Kidney (tissue), 14 donors: Measurements from ENCODE around the gene BMP8B. TPM values are rescaled to one million over a fixed set of nuclear protein-coding genes. Genes with fewer than 3 reads are reported as not detected.

Experiments used
- DNase-seq, 5 donors: peaks; one replicate each; pipeline ENCODE4 v3.0.0-alpha.2; 2013 to 2020
- FAIRE-seq: peaks from 2 replicates; lab custom pipeline; 2012; peaks lifted over from hg19 to GRCh38; lab: Jason Lieb, UNC
- H3K27ac ChIP-seq, 2 donors: one replicate each; pipeline ENCODE4 v1.7.0; 2013; ENCODE audit warnings: low read depth in 2 of 2, low read length in 2 of 2, inconsistent platforms in 1 of 2
- H3K27me3 ChIP-seq: one replicate; pipeline ENCODE4 v1.7.1; 2013; ENCODE audit warnings: low read length, inconsistent platforms; ENCODE audit not compliant: control insufficient read depth, insufficient read depth
- H3K36me3 ChIP-seq, 3 donors: one replicate each; pipeline versions ENCODE4 v1.7.0 to v1.7.1; 2013; ENCODE audit warnings: low read length in 3 of 3, control low read depth in 1 of 3, inconsistent platforms in 1 of 3; ENCODE audit not compliant: insufficient read depth in 3 of 3, control insufficient read depth in 2 of 3
- H3K4me1 ChIP-seq, 3 donors: one replicate each; pipeline versions ENCODE4 v1.7.0 to v1.7.1; 2013; ENCODE audit warnings: low read length in 3 of 3, inconsistent platforms in 1 of 3, low read depth in 1 of 3; ENCODE audit not compliant: control insufficient read depth in 2 of 3, insufficient read depth in 2 of 3
- H3K4me3 ChIP-seq, 3 donors: one replicate each; pipeline versions ENCODE4 v1.7.0 to v1.8.1; 2013; ENCODE audit warnings: low read length in 3 of 3, control low read depth in 1 of 3, inconsistent platforms in 1 of 3
- H3K9ac ChIP-seq, 3 donors: one replicate each; pipeline versions ENCODE4 v1.7.0 to v1.7.1; 2013; ENCODE audit warnings: low read length in 3 of 3, control low read depth in 1 of 3, inconsistent platforms in 1 of 3
- H3K9me3 ChIP-seq, 3 donors: one replicate each; pipeline versions ENCODE4 v1.7.0 to v1.7.1; 2013; ENCODE audit warnings: low read length in 3 of 3, control low read depth in 1 of 3, inconsistent platforms in 1 of 3; ENCODE audit not compliant: control insufficient read depth in 2 of 3, insufficient read depth in 1 of 3
- CTCF ChIP-seq: IDR thresholded peaks from 3 replicates; pipeline ENCODE4 v1.5.1; 2012; ENCODE audit warnings: mild to moderate bottlenecking, moderate library complexity, borderline replicate concordance; ENCODE audit not compliant: insufficient read depth; ENCODE audit errors: extremely low read depth
- intact Hi-C: fragments of 100-400 bp; cut with DNase I; formaldehyde crosslinking; loops from one replicate; pipeline ENCODE4 v1.11.1; 2022
- polyA plus RNA-seq: library from polyadenylated mRNA; stranded (reverse); fragments of 350-450 nt; fragmentation: Illumina TruSeq; extraction: RNeasy Lipid Tissue Mini Kit (QIAGEN cat#74804); gene quantifications from one replicate; pipeline ENCODE4 v1.2.3, GENCODE V29; 2014; ENCODE audit warnings: low read depth, low replicate concordance; ENCODE audit not compliant: insufficient read depth
- total RNA-seq: library from RNA; stranded (reverse); fragmentation: NEBNext Ultra II Directional; extraction: Animal tissue kit (Norgen Biotek cat#: 25700); gene quantifications from one replicate; pipeline ENCODE4 v1.2.1, GENCODE V29; 2021
- donor health status: control.
- donor health status: control.
- donor health status: control.
- donor health status: control.
- donor health status: control.
- donor health status: DM: yes; HTN: yes; CAD: no.
- donor health status: Normal renal cell carcinoma (clear cell type).

The BMP8B gene
- total and polyA plus RNA-seq, 2 donors from 2014 or later: 0.34 to 4.9 TPM

GRCh38 chr1:39805385-39805784 lies 16.7 kb upstream of the BMP8B start:
- peaks cover 0 to 3% (median 0%) of the 10 kb centered on the region in 3 donors for H3K9me3 ChIP-seq
- intact Hi-C loops: no loop called here
- no peaks in the 10 kb centered on the region for H3K36me3 ChIP-seq
- no peaks in the 10 kb centered on the region for H3K27me3 ChIP-seq
- no peak overlapping the region for H3K4me3 ChIP-seq
- DNase-seq (no peak), FAIRE-seq (no peak)
- no peak overlapping the region for H3K9ac ChIP-seq
- TF ChIP-seq CTCF: no peak
- no peaks in the 10 kb centered on the region for H3K4me1 ChIP-seq
- H3K27ac ChIP-seq: no peak overlapping the region

GRCh38 chr1:39802496-39803260 lies 14.0 kb upstream of the BMP8B start:
- Histone ChIP-seq H3K4me1 (peaks cover 0 to 2% (median 0%) of the 10 kb centered on the region in 3 donors), H3K27ac (no peak overlapping the region), H3K9me3 (peaks cover 0 to 3% (median 0%) of the 10 kb centered on the region in 3 donors), H3K4me3 (no peak overlapping the region), H3K36me3 (no peaks in the 10 kb centered on the region), H3K27me3 (no peaks in the 10 kb centered on the region), H3K9ac (no peak overlapping the region)
- no peak for FAIRE-seq
- TF ChIP-seq CTCF: no peak
- intact Hi-C loops: no loop called here
- DNase-seq: peak in 1 of 5 donors; percentile 53

- no peak for FAIRE-seq
- no peak overlapping the region for H3K9ac ChIP-seq
- H3K4me1 ChIP-seq: peaks cover 0 to 2% (median 0%) of the 10 kb centered on the region in 3 donors
- no peak overlapping the region for H3K4me3 ChIP-seq
- H3K27ac ChIP-seq: no peak overlapping the region
- H3K27me3 ChIP-seq: no peaks in the 10 kb centered on the region
- intact Hi-C loops: no loop called here
- no peaks in the 10 kb centered on the region for H3K36me3 ChIP-seq
- peak in 1 of 5 donors; percentile 4 for DNase-seq
- H3K9me3 ChIP-seq: peaks cover 0 to under 1% (median 0%) of the 10 kb centered on the region in 3 donors
- no peak for TF ChIP-seq CTCF
Observed at GRCh38 chr1:39800471-39800835, 11.8 kb upstream of the BMP8B start.
